Gastroesophageal sphincter (tissue), 4 donors: ENCODE results near the gene ZKSCAN2. TPM values are rescaled to one million over a fixed set of nuclear protein-coding genes. Genes with fewer than 3 reads are reported as not detected.

Source experiments
- ATAC-seq: fragments of 150-250 bp; one replicate; pipeline ENCODE4 v1.9.1; 2016; ENCODE audit warnings: mild to moderate bottlenecking, moderate library complexity
- H3K27ac ChIP-seq, 4 donors: fragments of 200-600 bp; sonication (generic) in 3 of 4; 1 replicate in 3 of 4; 2 replicates in 1 of 4; pipeline ENCODE4 v1.5.1; 2016 to 2019
- H3K27me3 ChIP-seq: fragments of 200-600 bp; sonication (generic); one replicate; pipeline ENCODE4 v1.5.1; 2019
- H3K36me3 ChIP-seq, 2 donors: fragments of 200-600 bp; sonication (generic); one replicate each; pipeline ENCODE4 v1.5.1; 2019; ENCODE audit warnings: control low read depth in 1 of 2
- H3K4me1 ChIP-seq, 3 donors: fragments of 200-600 bp; sonication (generic); 1 replicate in 2 of 3; 2 replicates in 1 of 3; pipeline ENCODE4 v1.5.1; 2016 to 2019; ENCODE audit warnings: control low read depth in 2 of 3
- H3K4me3 ChIP-seq, 2 donors: fragments of 200-600 bp; sonication (generic); one replicate each; pipeline ENCODE4 v1.5.1; 2019; ENCODE audit warnings: mild to moderate bottlenecking in 1 of 2, moderate library complexity in 1 of 2
- H3K9me3 ChIP-seq, 3 donors: fragments of 200-600 bp; sonication (generic); one replicate each; pipeline ENCODE4 v1.5.1; 2017 to 2019; ENCODE audit warnings: control low read depth in 2 of 3
- EP300 ChIP-seq: sonication (generic); formaldehyde crosslinking; IDR thresholded peaks from one replicate; pipeline ENCODE4 v1.6.1; 2017; ENCODE audit warnings: antibody characterized with exemption, mild to moderate bottlenecking
- POLR2A ChIP-seq, 2 donors: fragments of 450-650 bp; IDR thresholded peaks; one replicate each; pipeline ENCODE4 v1.6.1; 2017; ENCODE audit warnings: antibody characterized with exemption in 2 of 2, mild to moderate bottlenecking in 2 of 2, moderate library complexity in 1 of 2
- POLR2AphosphoS5 ChIP-seq: sonication (generic); formaldehyde crosslinking; IDR thresholded peaks from one replicate; pipeline ENCODE4 v1.6.1; 2017; ENCODE audit warnings: antibody characterized with exemption
- WGBS, 2 donors: methylation state at CpG; one replicate each; pipeline ENCODE4 v1.1.5; 2018; ENCODE audit warnings: low coverage in 1 of 2; 5-methylcytosine and 5-hydroxymethylcytosine counted together
- total RNA-seq, 4 donors: library from RNA; depleted of rRNA; stranded (reverse); fragments of >200 nt; gene quantifications; one replicate each; pipeline ENCODE4 v1.1.0, GENCODE V29; 2016
- TF ChIP-seq, protein P1 (sequence below), 4 experiments: fragments of 200-600 bp in 2 of 4; fragments of 450-650 bp in 2 of 4; sonication (generic) in 1 of 4; IDR thresholded peaks; one replicate each; pipeline ENCODE4 v1.5.1; 2017 to 2019; ENCODE audit warnings: antibody characterized with exemption in 4 of 4, mild to moderate bottlenecking in 2 of 4, moderate library complexity in 2 of 4

Gene ZKSCAN2
- total RNA-seq, 4 donors from 2014 or later, result 3.6 to 6.8 (median 5.5) TPM

DNA sequence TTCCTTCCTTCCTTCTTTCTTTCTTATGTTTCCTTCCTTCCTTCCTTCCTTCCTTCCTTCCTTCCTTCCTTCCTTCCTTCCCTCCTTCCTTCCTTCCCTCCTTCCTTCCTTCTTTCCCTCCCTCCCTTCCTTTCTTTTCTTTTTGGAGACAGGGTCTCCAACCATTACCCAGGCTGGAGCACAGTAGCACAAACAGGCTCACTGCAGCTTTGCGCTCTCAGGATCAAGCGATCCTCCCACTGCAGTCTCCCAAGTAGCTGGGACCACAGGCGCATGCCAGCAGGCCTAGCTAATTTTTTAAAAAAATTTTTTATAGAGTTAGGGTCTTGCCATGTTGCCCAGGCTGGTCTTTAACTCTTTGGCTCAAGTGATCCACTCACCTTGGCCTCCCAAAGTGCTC is 31.8 kb upstream of the ZKSCAN2 start:
- H3K9me3 ChIP-seq, result peaks cover 0 to 10% (median 0%) of the 10 kb centered on the region in 3 donors
- H3K27me3 ChIP-seq, result no peaks in the 10 kb centered on the region
- TF ChIP-seq EP300 (no peak), POLR2AphosphoS5 (no peak), POLR2A (IDR thresholded peaks at IDR 0.05) (no peak)
- H3K4me3 ChIP-seq, result no peak overlapping the region
- no peak for ATAC-seq
- H3K27ac ChIP-seq, result no peak overlapping the region
- H3K36me3 ChIP-seq, result no peaks in the 10 kb centered on the region
- WGBS, 2 donors, result no CpG with 5 or more reads among the region's 3 CpGs
- H3K4me1 ChIP-seq, result no peaks in the 10 kb centered on the region

DNA sequence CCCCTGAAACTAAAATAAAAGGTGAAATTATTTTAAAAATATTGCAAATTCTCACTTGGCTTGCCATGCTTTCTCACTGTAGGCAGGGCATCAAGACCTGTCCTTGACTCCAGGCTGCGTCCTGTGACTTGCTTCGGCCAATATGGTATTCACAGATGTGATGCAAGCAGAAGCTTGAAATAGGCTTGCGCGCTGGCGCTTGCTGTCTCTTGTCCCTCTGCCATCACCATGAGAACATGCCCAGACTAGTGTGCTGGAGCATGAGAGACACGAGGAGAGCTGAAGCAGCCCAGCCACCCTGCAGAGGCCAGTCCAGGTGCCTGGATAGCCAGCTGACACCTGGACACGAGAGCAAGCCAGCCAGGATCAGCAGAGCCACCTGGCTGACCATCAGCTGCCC is 21.8 kb upstream of the ZKSCAN2 start:
- TF ChIP-seq POLR2A (IDR thresholded peaks at IDR 0.05) (no peak), POLR2AphosphoS5 (no peak), EP300 (no peak)
- TF ChIP-seq, protein P1, sequence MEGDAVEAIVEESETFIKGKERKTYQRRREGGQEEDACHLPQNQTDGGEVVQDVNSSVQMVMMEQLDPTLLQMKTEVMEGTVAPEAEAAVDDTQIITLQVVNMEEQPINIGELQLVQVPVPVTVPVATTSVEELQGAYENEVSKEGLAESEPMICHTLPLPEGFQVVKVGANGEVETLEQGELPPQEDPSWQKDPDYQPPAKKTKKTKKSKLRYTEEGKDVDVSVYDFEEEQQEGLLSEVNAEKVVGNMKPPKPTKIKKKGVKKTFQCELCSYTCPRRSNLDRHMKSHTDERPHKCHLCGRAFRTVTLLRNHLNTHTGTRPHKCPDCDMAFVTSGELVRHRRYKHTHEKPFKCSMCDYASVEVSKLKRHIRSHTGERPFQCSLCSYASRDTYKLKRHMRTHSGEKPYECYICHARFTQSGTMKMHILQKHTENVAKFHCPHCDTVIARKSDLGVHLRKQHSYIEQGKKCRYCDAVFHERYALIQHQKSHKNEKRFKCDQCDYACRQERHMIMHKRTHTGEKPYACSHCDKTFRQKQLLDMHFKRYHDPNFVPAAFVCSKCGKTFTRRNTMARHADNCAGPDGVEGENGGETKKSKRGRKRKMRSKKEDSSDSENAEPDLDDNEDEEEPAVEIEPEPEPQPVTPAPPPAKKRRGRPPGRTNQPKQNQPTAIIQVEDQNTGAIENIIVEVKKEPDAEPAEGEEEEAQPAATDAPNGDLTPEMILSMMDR (IDR thresholded peaks at IDR 0.05), result no peak
- peaks cover 0 to 5% (median 0%) of the 10 kb centered on the region in 3 donors for H3K9me3 ChIP-seq
- WGBS, 2 donors, result 74 to 75% methylated on average over 2 to 7 of the region's 7 CpGs
- H3K4me1 ChIP-seq, result no peaks in the 10 kb centered on the region
- H3K36me3 ChIP-seq, result no peaks in the 10 kb centered on the region
- no peak for ATAC-seq
- no peak overlapping the region for H3K27ac ChIP-seq
- no peaks in the 10 kb centered on the region for H3K27me3 ChIP-seq
- H3K4me3 ChIP-seq, result no peak overlapping the region

DNA sequence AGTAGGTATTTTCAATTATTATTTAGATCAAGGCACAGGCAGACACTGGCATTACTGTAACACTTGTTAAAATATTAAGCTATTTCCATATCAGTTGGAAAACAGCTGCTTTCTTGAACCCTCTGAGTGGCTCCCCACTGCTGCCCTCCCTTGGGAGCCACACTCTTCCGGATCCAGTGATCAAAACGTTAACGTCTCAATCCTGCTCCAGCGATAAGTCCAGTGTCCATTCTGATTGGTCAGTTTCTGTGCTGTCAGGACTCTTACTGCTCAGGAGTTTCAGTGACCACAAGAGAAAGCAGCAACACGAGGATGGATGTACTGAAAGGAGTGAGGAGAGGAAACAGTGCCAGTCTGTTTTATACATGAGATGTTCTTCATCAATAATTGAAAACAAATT is 13.8 kb upstream of the ZKSCAN2 start:
- Histone ChIP-seq H3K4me3 (no peak overlapping the region), H3K9me3 (no peaks in the 10 kb centered on the region), H3K27ac (no peak overlapping the region), H3K36me3 (no peaks in the 10 kb centered on the region), H3K4me1 (no peaks in the 10 kb centered on the region), H3K27me3 (no peaks in the 10 kb centered on the region)
- TF ChIP-seq POLR2AphosphoS5 (no peak), POLR2A (IDR thresholded peaks at IDR 0.05) (no peak), EP300 (no peak)
- TF ChIP-seq, protein P1 (IDR thresholded peaks at IDR 0.05), result no peak
- WGBS, 2 donors, result 67 to 77% methylated on average over 1 to 5 of the region's 5 CpGs
- ATAC-seq, result no peak

DNA sequence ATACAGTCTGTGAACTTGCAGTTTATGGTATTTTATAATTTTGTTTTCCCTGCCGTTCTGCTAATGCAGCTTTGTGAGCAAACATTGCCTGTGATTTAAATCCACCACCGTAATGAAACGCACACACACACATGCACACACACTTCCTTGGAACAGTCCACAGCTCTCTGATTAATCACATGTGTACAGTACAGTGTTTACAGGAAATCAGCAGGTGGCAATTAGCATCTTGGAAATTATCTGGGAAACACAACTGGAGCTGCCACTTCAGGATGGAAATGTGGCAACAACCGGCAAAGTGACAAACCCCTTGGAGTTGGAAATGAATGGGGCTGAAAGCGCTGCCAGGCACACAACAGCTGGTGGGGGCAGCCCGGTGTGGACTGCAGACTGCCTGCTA is 12.9 kb upstream of the ZKSCAN2 start:
- Histone ChIP-seq H3K9me3 (no peaks in the 10 kb centered on the region), H3K27ac (no peak overlapping the region), H3K36me3 (no peaks in the 10 kb centered on the region), H3K27me3 (no peaks in the 10 kb centered on the region), H3K4me1 (no peaks in the 10 kb centered on the region), H3K4me3 (no peak overlapping the region)
- no peak for ATAC-seq
- WGBS, 2 donors, result 70 to 79% methylated on average over 4 to 6 of the region's 6 CpGs
- TF ChIP-seq POLR2A (IDR thresholded peaks at IDR 0.05) (no peak), POLR2AphosphoS5 (no peak), EP300 (no peak)
- TF ChIP-seq, protein P1 (IDR thresholded peaks at IDR 0.05), result no peak

DNA sequence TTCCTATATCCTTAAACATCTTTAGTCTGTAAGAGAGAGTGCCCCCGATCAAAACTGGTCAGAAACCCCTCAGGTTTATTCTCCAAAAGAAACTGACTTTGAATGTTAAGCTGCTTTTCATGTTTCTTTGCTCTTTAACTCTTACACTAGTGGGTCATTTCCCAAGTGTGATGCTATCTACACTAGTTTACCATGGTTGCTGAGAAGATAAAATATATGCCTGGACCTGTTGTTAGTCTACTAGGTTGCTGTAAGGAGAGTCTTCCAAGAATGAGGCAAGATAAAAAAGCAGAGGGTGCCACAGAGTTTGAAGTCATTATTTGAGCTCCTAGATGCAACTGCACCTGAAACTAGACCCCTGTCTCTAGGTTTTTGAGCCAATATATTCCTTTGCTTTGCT is 12.2 kb upstream of the ZKSCAN2 start:
- H3K36me3 ChIP-seq, result no peaks in the 10 kb centered on the region
- no peaks in the 10 kb centered on the region for H3K27me3 ChIP-seq
- H3K4me3 ChIP-seq, result no peak overlapping the region
- no peaks in the 10 kb centered on the region for H3K4me1 ChIP-seq
- no peaks in the 10 kb centered on the region for H3K9me3 ChIP-seq
- no peak for TF ChIP-seq POLR2A (IDR thresholded peaks at IDR 0.05)
- no peak for TF ChIP-seq POLR2AphosphoS5
- TF ChIP-seq EP300, result no peak
- TF ChIP-seq, protein P1 (IDR thresholded peaks at IDR 0.05), result no peak
- 90 to 100% methylated on average over 1 of the region's 1 CpG for WGBS, 2 donors
- H3K27ac ChIP-seq, result no peak overlapping the region
- no peak for ATAC-seq
